Stomach (tissue), 4 donors: ENCODE data around the gene ARHGEF3.

Experiments
- EP300 ChIP-seq: sonication (generic); formaldehyde crosslinking; IDR thresholded peaks from one replicate; pipeline ENCODE4 v1.6.1; 2017; ENCODE audit warnings: antibody characterized with exemption
- POLR2A ChIP-seq, 4 donors: fragments of 450-650 bp; IDR thresholded peaks; one replicate each; pipeline ENCODE4 v1.6.1; 2016; ENCODE audit warnings: antibody characterized with exemption in 4 of 4, control low read depth in 2 of 4, mild to moderate bottlenecking in 1 of 4, moderate library complexity in 1 of 4
- TF ChIP-seq, protein P1 (sequence below), 7 experiments: fragments of 450-650 bp in 4 of 7; fragments of 200-600 bp in 3 of 7; sonication (generic) in 3 of 7; IDR thresholded peaks; one replicate each; pipeline ENCODE4 v1.5.1; 2016 to 2019; ENCODE audit warnings: antibody characterized with exemption in 7 of 7, control low read depth in 2 of 7, mild to moderate bottlenecking in 1 of 7

DNA sequence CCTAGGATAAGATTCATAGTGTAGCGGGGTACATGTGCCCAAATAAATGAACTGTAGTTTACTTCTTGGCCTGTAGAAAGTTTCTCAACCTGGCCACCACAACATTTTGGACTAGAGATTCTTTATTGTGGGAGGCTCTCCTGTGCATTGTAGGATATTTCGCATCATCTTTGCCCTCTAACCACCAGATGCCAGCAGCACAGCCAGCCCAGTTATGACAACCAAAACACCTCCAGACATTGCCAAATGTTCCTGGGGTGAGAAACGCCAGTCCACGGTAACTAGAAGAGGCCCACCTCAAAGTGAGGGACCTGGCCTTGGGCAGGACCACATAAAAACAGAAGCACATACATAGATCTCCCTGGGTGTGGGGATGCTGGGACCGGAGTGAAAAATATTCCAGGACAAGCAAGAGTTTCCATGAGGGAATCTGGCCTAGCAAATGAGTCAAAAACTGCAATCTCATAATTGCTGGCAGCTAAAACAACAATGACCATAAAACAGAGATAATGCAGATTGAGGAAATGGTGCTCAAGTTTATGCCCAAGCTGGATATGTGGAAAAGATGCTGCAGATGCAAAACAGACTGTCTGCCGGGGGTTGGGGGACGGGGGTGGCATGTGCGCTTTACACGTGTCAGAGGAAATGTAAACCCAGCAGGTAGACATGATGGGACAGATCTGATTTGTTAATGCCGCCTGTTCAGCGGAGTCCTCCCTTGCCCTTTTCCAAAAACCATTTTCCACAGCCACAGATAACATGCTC is 39.7 kb downstream of the ARHGEF3 start:
- TF ChIP-seq, protein P1, sequence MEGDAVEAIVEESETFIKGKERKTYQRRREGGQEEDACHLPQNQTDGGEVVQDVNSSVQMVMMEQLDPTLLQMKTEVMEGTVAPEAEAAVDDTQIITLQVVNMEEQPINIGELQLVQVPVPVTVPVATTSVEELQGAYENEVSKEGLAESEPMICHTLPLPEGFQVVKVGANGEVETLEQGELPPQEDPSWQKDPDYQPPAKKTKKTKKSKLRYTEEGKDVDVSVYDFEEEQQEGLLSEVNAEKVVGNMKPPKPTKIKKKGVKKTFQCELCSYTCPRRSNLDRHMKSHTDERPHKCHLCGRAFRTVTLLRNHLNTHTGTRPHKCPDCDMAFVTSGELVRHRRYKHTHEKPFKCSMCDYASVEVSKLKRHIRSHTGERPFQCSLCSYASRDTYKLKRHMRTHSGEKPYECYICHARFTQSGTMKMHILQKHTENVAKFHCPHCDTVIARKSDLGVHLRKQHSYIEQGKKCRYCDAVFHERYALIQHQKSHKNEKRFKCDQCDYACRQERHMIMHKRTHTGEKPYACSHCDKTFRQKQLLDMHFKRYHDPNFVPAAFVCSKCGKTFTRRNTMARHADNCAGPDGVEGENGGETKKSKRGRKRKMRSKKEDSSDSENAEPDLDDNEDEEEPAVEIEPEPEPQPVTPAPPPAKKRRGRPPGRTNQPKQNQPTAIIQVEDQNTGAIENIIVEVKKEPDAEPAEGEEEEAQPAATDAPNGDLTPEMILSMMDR (IDR thresholded peaks at IDR 0.05) = no peak
- TF ChIP-seq POLR2A (IDR thresholded peaks at IDR 0.05) (no peak), EP300 (no peak)
